GM20431 (cell line): Measurements from ENCODE around the gene TP53BP2.
"Not testable (repeated sequence)": the region's sequence is repeated elsewhere in the genome, so short reads cannot be mapped to it uniquely, and the experiment has no call there.

Experiments
- in situ Hi-C: fragments of 300-500 bp; cut with MseI, MboI; formaldehyde crosslinking; loops from one replicate; pipeline ENCODE4 v1.15.0; 2020; ENCODE audit warnings: low sequenced_read_pairs; ENCODE audit not compliant: unreplicated experiment

Gene TP53BP2

DNA sequence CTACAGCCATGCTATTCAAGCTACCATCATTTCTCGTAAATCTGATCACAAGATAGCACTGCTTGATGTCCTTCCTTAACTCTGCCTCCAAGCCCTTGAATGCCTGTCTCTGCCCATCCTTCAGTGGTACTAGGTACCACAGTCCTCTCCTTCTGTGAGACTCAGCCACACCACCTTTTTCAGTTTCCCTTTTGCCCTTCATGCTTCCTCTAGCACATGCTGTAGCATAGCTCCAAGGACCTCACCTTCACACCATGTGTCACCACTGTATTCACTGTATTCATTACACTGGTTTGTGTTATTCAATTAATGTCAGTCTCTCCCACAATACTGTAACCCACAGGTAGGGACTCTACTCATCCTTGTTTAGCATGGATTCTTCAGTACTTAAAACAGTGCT lies 8.0 kb upstream of the TP53BP2 start:
- in situ Hi-C loops: no loop called here

- in situ Hi-C loops: no loop called here
These were observed 7.5 kb upstream of the TP53BP2 start for GRCh38 chr1:223853275-223853674.

GRCh38 chr1:223852337-223852736 lies 6.6 kb upstream of the TP53BP2 start:
- in situ Hi-C loops: no loop called here

DNA sequence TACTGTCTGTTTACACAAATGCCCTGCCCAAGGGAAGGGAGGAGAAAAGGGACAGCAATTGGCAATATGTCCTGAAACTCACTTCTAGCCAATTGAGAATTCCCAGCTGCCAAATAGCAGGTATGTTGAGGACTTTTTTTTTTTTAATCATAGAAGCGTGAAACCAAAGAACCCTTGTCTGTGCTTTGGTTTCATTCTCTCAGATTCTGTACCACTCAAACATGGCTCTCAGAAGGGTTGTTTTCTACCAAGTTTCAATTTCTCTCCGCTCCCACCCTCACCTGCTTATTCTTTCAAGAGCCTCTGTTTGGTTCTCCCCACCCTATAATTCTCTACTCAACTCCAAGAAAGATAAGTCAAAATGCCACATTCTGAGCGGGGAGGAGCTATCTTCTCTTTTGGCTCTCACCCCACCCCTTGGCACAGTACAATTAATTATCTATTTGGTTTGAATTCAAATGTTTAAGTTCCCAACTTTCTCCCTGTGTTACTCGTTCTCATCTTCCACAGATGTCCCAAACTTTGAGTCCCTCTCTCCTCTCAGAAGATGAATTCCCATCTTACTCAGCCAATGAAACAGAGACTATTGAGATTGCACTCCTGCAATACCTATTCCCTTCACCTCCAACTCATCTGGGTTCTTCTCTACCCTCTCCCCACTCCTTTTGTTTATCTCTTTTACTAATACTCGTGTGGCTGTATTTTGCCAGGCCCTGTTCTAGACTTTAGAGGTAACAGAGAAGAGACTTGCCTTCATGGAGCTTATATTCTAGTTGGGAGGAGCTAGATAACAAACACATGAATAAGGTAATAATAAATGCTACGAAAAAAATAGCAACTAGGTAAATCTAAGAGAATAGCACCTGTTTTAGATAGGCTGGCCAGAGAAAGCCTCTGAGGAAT lies 3.9 kb upstream of the TP53BP2 start:
- in situ Hi-C loops: no loop called here

DNA sequence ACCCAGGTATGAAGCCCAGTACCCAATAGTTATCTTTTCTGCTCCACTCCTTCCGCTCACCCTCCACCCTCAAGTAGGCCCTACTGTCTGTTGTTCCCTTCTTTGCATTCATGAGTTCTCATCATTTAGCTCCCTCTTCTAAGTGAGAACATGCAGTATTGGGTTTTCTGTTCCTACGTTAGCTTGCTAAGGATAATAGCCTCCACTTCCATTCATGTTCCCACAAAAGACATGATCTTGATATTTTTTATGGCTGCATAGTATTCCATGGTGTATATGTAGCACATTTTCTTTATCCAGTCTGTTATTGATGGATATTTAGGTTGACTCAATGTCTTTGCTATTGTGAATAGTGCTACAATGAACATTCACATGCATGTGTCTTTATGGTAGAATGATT lies 2.8 kb upstream of the TP53BP2 start:
- in situ Hi-C loops: no loop called here

DNA sequence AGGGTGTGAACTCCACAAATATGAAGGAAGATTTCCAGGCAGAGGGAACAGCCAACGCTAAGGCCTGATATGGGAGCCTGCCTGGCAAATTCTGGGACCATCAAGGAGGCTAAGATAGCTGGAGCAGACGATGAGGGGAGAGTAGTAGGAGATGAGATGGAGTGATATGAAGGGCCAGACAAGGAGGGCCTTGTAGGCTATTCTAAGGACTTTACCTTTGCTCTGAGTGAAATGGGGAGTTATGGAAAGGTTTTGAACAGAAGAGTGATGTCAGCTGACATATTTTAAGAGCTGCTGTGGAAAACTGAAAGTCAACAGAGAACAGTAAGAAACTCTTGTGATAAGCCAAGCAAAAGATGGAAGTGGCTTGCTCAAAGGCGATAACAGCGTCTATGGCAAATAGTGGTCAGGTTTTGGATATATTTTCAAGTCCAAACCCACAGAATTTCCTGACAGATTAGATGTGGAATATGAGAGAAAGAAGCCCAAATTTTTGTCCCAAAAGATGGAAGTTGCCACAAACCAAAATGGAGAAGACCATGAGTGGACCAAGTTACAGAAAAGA lies 2.1 kb upstream of the TP53BP2 start:
- in situ Hi-C loops: no loop called here

- in situ Hi-C loops: no loop called here
These were observed 524 bp downstream of the TP53BP2 start for GRCh38 chr1:223845037-223845809.

DNA sequence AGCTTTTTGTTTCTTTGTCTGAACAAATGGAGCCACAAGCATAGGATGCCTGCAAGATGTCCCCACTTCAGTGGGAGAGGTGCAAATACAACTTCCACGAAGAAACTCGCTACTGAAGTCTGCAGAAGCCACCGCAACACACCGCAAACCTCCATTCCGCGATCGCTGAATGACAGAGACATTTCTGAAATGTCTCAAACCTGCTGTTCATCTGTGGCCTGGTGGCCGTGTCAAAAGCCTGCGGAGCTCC lies 1.0 kb downstream of the TP53BP2 start:
- in situ Hi-C loops: no loop called here

- in situ Hi-C loops: no loop called here
These were observed 1.6 kb downstream of the TP53BP2 start for GRCh38 chr1:223843934-223844786.

- in situ Hi-C loops: no loop called here
These were observed 3.0 kb downstream of the TP53BP2 start for GRCh38 chr1:223842784-223843183.

DNA sequence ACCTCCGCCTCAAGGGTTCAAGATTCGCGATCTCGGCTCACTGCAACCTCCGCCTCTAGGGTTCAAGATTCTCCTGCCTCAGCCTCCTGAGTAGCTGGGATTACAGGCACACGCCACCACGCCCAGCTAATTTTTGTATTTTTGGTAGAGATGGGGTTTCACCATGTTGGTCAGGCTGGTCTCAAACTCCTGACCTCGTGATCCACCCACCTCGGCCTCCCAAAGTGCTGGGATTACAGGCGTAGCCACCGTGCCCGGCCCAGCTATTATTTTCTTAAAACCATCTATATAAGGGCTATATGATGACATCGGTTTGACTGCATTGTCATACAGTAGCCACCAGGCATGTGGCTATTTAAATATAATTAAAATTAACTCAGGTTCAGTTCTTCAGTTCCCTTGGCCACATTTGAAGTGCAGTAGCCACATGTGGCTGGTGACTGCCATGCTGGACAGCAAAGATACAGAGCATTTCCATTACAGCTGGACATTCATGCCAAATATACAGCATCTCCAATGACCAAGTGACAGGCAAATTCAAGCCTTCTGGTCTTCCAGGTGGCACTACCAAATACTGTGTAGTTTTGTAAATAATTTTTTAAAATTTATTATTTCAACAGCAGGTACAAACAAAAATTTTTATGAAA lies 3.6 kb downstream of the TP53BP2 start:
- in situ Hi-C loops: not testable (repeated sequence)

GRCh38 chr1:223840254-223840653 lies 5.5 kb downstream of the TP53BP2 start:
- in situ Hi-C loops: no loop called here

- in situ Hi-C loops: no loop called here
These were observed 7.5 kb downstream of the TP53BP2 start for GRCh38 chr1:223838125-223838854.

DNA sequence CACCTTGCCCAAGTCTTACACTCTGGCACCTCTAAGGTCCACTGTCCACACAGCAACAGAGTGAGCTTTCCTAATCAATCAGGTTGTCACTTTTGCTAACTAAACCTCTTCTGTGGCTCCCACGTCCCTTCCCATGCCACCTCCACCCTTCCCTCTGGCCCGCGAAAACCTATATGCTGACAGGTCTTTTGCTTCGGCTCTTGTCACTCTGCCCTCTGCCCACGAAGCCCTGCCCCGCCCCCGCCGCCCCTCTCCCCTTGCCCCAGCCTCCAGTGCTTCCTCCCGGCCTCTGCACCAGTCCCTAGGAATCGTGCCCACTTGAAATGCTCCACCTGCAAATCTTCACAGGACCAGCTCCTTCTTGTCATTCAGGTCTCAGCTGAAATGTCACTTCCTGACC lies 8.1 kb downstream of the TP53BP2 start:
- in situ Hi-C loops: no loop called here

DNA sequence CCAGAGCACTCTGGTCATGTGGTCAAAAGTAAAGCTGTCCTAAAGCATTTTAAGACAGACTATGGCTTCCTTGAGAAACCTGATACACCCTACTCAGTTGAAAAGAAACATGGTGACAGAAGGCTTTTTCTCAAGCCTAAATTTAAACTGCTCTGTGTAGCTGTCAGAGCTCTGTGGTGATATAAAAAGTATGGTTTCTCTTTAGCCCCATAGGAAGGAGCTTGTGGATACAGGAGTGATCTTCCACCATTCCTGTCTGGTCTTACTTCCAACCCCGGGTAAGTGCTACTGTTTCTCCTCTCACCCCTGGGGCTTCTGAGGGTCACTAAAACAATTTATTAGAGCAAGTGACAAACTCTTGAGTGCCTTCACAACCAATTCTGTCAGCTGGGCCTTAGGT lies 8.5 kb downstream of the TP53BP2 start:
- in situ Hi-C loops: no loop called here

GRCh38 chr1:223836586-223836985 lies 9.2 kb downstream of the TP53BP2 start:
- in situ Hi-C loops: no loop called here

DNA sequence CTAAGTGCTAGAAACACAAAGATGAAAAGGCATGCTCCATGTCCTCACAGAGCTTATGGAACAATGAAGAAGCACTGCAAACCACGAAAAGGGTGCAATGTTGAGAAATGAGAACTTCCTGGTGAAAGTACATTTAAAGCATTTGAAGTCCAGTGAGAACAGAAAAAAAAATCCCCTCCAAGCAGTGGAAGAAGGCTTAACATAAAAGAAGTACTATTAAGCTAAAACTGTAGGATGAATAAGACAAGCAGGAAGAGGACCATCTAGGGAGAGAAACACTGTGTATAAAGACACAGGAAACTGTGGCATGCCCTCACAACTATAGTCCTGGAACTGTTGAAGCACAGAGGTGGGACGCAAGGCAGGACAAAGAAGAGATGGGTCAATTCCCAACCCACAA lies 10.0 kb downstream of the TP53BP2 start:
- in situ Hi-C loops: no loop called here

DNA sequence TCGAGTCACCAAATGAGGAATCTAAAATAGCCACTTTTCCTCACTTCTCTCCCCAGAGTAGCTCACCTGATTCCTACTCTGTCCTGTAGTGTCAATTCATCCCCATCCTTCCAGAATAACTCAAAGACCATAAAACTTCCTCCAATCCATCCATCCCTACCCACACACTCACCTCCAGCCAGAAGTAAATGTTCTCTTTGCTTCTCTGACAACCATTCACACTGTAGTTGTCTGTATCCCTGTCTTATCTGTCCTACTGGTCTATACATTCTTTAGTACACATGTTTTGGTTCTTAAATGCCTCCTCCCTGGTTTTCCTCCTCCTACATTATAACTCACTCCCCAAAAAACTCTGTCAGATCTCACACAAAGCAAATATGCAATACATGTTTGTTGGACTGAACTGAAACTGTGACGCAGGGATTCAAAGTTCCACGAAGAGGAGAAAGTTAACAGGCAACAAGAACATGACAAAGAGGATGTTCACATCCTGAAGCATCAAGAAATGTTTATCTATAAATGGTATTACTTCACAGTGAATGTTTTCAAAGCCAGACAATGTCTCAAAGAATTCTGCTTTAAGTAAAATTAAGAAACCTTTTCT lies 11.0 kb downstream of the TP53BP2 start:
- in situ Hi-C loops: no loop called here

- in situ Hi-C loops: no loop called here
These were observed 11.8 kb downstream of the TP53BP2 start for GRCh38 chr1:223833948-223834347.
